OCI-LY1 (cell line): ENCODE data around the gene ITSN2.

Source experiments
- H2AFZ ChIP-seq: fragments of 200-600 bp; sonication (generic), shearing (Covaris generic); 2 replicates; pipeline ENCODE4 v1.6.0; 2014; ENCODE audit warnings: antibody characterized with exemption, mild to moderate bottlenecking, low read length
- H3F3A ChIP-seq: fragments of 200-600 bp; sonication (generic), shearing (Covaris generic); 2 replicates; pipeline ENCODE4 v1.6.0; 2014; ENCODE audit warnings: mild to moderate bottlenecking, antibody characterized with exemption, low read length, moderate library complexity; ENCODE audit not compliant: insufficient read depth
- H3K27ac ChIP-seq: fragments of 200-600 bp; sonication (generic); 2 replicates; pipeline ENCODE4 v1.5.1; 2014; ENCODE audit warnings: low read length, mixed run types, mild to moderate bottlenecking, low read depth; ENCODE audit not compliant: poor library complexity, severe bottlenecking
- H3K27me3 ChIP-seq: fragments of 200-600 bp; sonication (generic); 2 replicates; pipeline ENCODE4 v1.6.0; 2014; ENCODE audit warnings: antibody characterized with exemption, mild to moderate bottlenecking, low read length, moderate library complexity; ENCODE audit not compliant: insufficient read depth
- H3K36me3 ChIP-seq: fragments of 200-600 bp; sonication (generic); 2 replicates; pipeline ENCODE4 v1.6.1; 2014; ENCODE audit warnings: mild to moderate bottlenecking, antibody characterized with exemption, low read length, moderate library complexity, mixed read lengths; ENCODE audit not compliant: insufficient read depth
- H3K4me1 ChIP-seq: fragments of 200-600 bp; sonication (generic); 2 replicates; pipeline ENCODE4 v1.5.1; 2014; ENCODE audit warnings: mild to moderate bottlenecking, low read length, moderate library complexity; ENCODE audit not compliant: insufficient read depth, severe bottlenecking
- H3K4me2 ChIP-seq: fragments of 200-600 bp; sonication (generic), shearing (Covaris generic); 2 replicates; pipeline ENCODE4 v1.6.1; 2014; ENCODE audit warnings: low read length
- H3K4me3 ChIP-seq: fragments of 200-600 bp; sonication (generic); 2 replicates; pipeline ENCODE4 v1.5.1; 2014; ENCODE audit warnings: low read length, low read depth, mild to moderate bottlenecking, mixed read lengths; ENCODE audit not compliant: poor library complexity, severe bottlenecking
- H3K79me2 ChIP-seq: fragments of 200-600 bp; shearing (Covaris generic); 2 replicates; pipeline ENCODE4 v1.6.1; 2016; ENCODE audit warnings: mixed run types, low read length, mixed read lengths; ENCODE audit not compliant: insufficient read depth
- H3K9ac ChIP-seq: fragments of 200-600 bp; sonication (generic), shearing (Covaris generic); 2 replicates; pipeline ENCODE4 v1.6.1; 2014; ENCODE audit warnings: mild to moderate bottlenecking, low read length, mixed read lengths
- H3K9me2 ChIP-seq: fragments of 200-600 bp; sonication (generic), shearing (Covaris generic); 2 replicates; pipeline ENCODE4 v1.6.1; 2014; ENCODE audit warnings: low read depth, mild to moderate bottlenecking, low read length, mixed read lengths
- H3K9me3 ChIP-seq: fragments of 200-600 bp; shearing (Covaris generic); 2 replicates; pipeline ENCODE4 v1.6.1; 2014; ENCODE audit warnings: low read length, mixed read lengths
- H4K20me1 ChIP-seq: fragments of 200-600 bp; sonication (generic), shearing (Covaris generic); 2 replicates; pipeline ENCODE4 v1.6.0; 2016; ENCODE audit warnings: mild to moderate bottlenecking, low read length; ENCODE audit not compliant: insufficient read depth
- EZH2 ChIP-seq: fragments of 200-600 bp; sonication (generic), shearing (Covaris generic); IDR thresholded peaks from 2 replicates; pipeline ENCODE4 v1.8.0; 2017; ENCODE audit warnings: borderline replicate concordance, mixed run types, mild to moderate bottlenecking, antibody characterized with exemption, low read length, moderate library complexity, mixed read lengths
- TF ChIP-seq, protein P1 (sequence below): fragments of 200-600 bp; sonication (generic), shearing (Covaris generic); IDR thresholded peaks from 2 replicates; pipeline ENCODE4 v1.5.1; 2017; ENCODE audit warnings: mild to moderate bottlenecking, antibody characterized with exemption, low read length, moderate library complexity, mixed read lengths

Gene ITSN2

DNA sequence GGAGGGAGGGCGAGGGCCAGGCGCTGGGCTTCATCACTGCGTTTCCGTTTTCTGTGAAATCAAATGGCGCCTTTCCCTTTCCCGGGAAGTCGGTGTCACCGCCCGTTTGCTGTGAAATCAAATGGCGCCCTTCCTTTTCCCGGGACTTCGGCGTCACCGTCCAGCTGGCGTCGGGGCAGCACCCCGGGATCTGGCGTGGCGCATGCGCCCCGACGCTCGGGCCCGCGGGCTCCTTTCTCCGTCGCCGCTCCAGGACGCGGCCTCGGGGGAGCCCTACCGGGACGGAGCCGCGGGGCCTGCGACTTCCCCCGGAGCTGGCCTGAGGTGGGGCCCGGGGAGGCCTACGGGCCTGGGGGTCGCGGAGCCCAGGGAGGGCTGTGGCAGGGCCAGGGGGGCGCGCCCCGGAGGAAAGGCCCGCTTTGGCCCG lies 185.5 kb downstream of the ITSN2 start, which contains the start of gene FAM228A:
FAM228A (plus strand) TSS at position 203 of the 427 bp plus-strand sequence. CDS start 428 bp downstream, outside the sequence.
- H3K4me1 ChIP-seq: no peaks in the 10 kb centered on the region
- no peaks in the 10 kb centered on the region for H3K27me3 ChIP-seq
- no peaks in the 10 kb centered on the region for H3K9me3 ChIP-seq
- H3K9me2 ChIP-seq: no peaks in the 10 kb centered on the region
- H3K36me3 ChIP-seq: no peaks in the 10 kb centered on the region
- no peaks in the 10 kb centered on the region for H4K20me1 ChIP-seq
- no peak within 1 kb of the TSS for H3K9ac ChIP-seq
- no peaks in the 10 kb centered on the region for H3F3A ChIP-seq
- H3K4me3 ChIP-seq: no peak within 1 kb of the TSS
- H3K27ac ChIP-seq: no peak within 1 kb of the TSS
- TF ChIP-seq, protein P1, sequence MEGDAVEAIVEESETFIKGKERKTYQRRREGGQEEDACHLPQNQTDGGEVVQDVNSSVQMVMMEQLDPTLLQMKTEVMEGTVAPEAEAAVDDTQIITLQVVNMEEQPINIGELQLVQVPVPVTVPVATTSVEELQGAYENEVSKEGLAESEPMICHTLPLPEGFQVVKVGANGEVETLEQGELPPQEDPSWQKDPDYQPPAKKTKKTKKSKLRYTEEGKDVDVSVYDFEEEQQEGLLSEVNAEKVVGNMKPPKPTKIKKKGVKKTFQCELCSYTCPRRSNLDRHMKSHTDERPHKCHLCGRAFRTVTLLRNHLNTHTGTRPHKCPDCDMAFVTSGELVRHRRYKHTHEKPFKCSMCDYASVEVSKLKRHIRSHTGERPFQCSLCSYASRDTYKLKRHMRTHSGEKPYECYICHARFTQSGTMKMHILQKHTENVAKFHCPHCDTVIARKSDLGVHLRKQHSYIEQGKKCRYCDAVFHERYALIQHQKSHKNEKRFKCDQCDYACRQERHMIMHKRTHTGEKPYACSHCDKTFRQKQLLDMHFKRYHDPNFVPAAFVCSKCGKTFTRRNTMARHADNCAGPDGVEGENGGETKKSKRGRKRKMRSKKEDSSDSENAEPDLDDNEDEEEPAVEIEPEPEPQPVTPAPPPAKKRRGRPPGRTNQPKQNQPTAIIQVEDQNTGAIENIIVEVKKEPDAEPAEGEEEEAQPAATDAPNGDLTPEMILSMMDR: no peak
- TF ChIP-seq EZH2: no peak
- H2AFZ ChIP-seq: no peak within 1 kb of the TSS
- H3K79me2 ChIP-seq: no peaks in the 10 kb centered on the region
- H3K4me2 ChIP-seq: no peak within 1 kb of the TSS

DNA sequence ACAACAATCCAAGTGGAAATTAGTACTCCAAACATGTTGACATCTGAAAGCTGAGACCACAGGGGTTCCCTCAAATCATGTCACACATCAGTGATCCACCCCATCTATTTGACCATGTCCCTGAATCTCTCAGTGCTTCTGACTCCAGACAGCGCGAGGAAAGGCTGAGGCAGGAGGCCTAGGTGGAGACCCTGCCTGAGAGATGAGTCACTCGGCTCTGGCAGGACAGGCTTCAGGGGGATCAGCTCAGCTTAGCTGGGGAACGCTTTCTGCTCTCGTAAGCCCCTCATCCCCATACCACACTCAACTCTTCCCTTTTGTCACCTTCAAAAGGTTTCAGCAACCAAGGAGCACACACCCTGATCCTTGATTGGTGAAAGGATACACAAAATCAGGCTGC lies 191.3 kb downstream of the ITSN2 start:
- no peak overlapping the region for H2AFZ ChIP-seq
- no peaks in the 10 kb centered on the region for H3K9me2 ChIP-seq
- no peak overlapping the region for H3K4me2 ChIP-seq
- H3K36me3 ChIP-seq: no peaks in the 10 kb centered on the region
- H4K20me1 ChIP-seq: no peaks in the 10 kb centered on the region
- H3K4me1 ChIP-seq: no peaks in the 10 kb centered on the region
- H3K4me3 ChIP-seq: no peak overlapping the region
- no peaks in the 10 kb centered on the region for H3K27me3 ChIP-seq
- H3K9ac ChIP-seq: no peak overlapping the region
- TF ChIP-seq, protein P1: no peak
- no peak for TF ChIP-seq EZH2
- H3K27ac ChIP-seq: no peak overlapping the region
- H3F3A ChIP-seq: no peaks in the 10 kb centered on the region
- H3K9me3 ChIP-seq: no peaks in the 10 kb centered on the region
- H3K79me2 ChIP-seq: no peaks in the 10 kb centered on the region

DNA sequence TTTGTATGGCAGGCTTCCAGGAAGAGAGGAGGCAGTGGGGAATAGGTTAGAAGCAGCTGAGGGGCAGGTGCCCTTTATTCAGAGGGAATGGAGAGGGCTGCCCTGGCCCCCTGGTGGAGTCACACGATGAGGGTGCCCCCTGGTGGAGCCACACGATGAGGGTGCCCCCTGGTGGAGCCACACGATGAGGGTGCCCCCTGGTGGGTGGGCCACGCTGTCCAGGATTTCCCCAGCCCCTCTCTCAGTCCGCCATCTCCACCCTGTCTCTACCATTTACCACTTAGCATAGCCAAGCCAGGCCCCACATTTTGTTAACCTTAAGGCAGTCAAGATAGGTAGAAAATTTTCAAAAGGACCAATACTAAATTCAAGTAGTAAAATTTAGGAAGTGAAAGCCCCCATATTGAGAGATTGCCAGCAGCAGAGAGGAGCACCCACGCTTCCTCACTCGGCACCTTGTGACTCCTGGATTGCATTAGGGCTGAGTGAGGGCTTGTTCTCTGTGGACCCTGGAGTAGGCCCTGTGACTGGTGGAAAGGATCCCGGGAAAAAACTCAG lies 195.8 kb downstream of the ITSN2 start:
- Histone ChIP-seq H3K79me2 (no peaks in the 10 kb centered on the region), H3F3A (no peaks in the 10 kb centered on the region), H3K27me3 (no peaks in the 10 kb centered on the region), H3K9ac (no peak overlapping the region; the same call in 1 of the 2 replicates), H4K20me1 (no peaks in the 10 kb centered on the region), H3K9me3 (0 out of 2 replicates have a peak, but pooled peaks cover 4% of the 10 kb centered on the region), H3K4me2 (peak overlapping the region; percentile 1; the same call in 1 of the 2 replicates), H2AFZ (no peak overlapping the region), H3K4me1 (no peaks in the 10 kb centered on the region), H3K9me2 (no peaks in the 10 kb centered on the region), H3K4me3 (no peak overlapping the region), H3K36me3 (no peaks in the 10 kb centered on the region), H3K27ac (no peak overlapping the region)
- TF ChIP-seq, protein P1: peak; percentile 99
- TF ChIP-seq EZH2: no peak
